Left ventricle myocardium inferior (tissue), 1 donor: ENCODE data around the gene WSCD1. TPM values are rescaled to one million over a fixed set of nuclear protein-coding genes. Genes with fewer than 3 reads are reported as not detected.

Experiments used
- DNase-seq: peaks from one replicate; pipeline ENCODE4 v3.0.0-alpha.2; 2020
- H3K27ac ChIP-seq: fragments of 200-600 bp; replicated peaks from 2 replicates; pipeline ENCODE4 v1.8.0; 2021
- H3K27me3 ChIP-seq: fragments of 200-600 bp; 2 replicates; pipeline ENCODE4 v1.8.0; 2021; ENCODE audit warnings: low read depth
- H3K36me3 ChIP-seq: fragments of 200-600 bp; 2 replicates; pipeline ENCODE4 v1.8.0; 2021
- H3K4me1 ChIP-seq: fragments of 200-600 bp; 2 replicates; pipeline ENCODE4 v1.8.0; 2021
- H3K4me3 ChIP-seq: fragments of 200-600 bp; 2 replicates; pipeline ENCODE4 v1.8.0; 2021; ENCODE audit warnings: mild to moderate bottlenecking, moderate library complexity
- H3K9me3 ChIP-seq: fragments of 200-600 bp; replicated peaks from 2 replicates; pipeline ENCODE4 v1.8.0; 2021
- intact Hi-C: fragments of 100-400 bp; cut with micrococcal nuclease; formaldehyde crosslinking; loops from one replicate; pipeline ENCODE4 v1.11.0; 2022
- total RNA-seq: library from RNA; stranded (reverse); fragmentation: NEBNext Ultra II Directional; extraction: Animal tissue kit (Norgen Biotek cat#: 25700); gene quantifications from one replicate; pipeline ENCODE4 v1.2.1, GENCODE V29; 2021
- TF ChIP-seq, protein P1 (sequence below): fragments of 200-600 bp; IDR thresholded peaks from 2 replicates; pipeline ENCODE4 v1.8.0; 2021; ENCODE audit warnings: antibody characterized with exemption, mild to moderate bottlenecking, borderline replicate concordance
- donor health status: DM: no; HTN: yes; CAD: no; lungs with severe emphysema.

WSCD1 gene
- total RNA-seq, 1 donor from 2014 or later = 6.4 TPM

DNA sequence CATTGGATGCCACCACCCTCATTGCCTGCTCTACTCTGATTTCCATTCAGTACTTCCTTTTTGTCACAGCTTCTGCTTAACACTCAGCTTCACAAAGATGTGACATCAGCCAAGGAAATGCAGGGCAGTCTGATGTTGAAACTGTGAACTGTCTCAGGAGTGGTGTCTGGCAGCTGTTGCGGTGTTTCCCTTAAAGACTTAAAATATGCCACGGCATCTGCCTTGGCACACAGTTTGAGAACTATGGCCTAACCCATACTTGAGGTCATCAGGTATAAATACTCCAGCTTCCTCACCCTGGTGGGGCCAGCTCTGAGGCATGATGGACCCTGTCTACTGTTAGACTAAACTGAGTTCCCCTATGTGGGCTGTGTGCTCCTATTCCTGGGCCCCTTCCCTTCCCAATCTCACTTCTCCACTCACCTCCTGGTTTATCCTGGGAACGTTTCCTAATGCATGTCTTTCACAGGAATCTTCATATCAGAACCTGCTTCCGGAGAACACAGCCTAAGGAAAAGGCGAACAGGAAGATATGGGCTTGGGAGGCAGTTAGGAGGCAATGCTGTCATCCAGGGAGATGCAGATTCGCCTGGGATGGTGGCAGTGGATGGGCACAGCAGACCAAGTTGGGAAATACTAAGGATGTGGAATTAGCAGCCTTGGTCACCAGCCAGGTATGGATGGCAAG is 96.5 kb downstream of the WSCD1 start:
- H3K4me1 ChIP-seq = no peaks in the 10 kb centered on the region
- intact Hi-C loops = no loop called here
- H3K9me3 ChIP-seq = no peaks in the 10 kb centered on the region
- H3K36me3 ChIP-seq = no peaks in the 10 kb centered on the region
- H3K27me3 ChIP-seq = peaks cover 75% of the 10 kb centered on the region
- no peak for DNase-seq
- H3K27ac ChIP-seq = no peak overlapping the region
- TF ChIP-seq, protein P1, sequence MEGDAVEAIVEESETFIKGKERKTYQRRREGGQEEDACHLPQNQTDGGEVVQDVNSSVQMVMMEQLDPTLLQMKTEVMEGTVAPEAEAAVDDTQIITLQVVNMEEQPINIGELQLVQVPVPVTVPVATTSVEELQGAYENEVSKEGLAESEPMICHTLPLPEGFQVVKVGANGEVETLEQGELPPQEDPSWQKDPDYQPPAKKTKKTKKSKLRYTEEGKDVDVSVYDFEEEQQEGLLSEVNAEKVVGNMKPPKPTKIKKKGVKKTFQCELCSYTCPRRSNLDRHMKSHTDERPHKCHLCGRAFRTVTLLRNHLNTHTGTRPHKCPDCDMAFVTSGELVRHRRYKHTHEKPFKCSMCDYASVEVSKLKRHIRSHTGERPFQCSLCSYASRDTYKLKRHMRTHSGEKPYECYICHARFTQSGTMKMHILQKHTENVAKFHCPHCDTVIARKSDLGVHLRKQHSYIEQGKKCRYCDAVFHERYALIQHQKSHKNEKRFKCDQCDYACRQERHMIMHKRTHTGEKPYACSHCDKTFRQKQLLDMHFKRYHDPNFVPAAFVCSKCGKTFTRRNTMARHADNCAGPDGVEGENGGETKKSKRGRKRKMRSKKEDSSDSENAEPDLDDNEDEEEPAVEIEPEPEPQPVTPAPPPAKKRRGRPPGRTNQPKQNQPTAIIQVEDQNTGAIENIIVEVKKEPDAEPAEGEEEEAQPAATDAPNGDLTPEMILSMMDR = no peak
- H3K4me3 ChIP-seq = no peak overlapping the region

DNA sequence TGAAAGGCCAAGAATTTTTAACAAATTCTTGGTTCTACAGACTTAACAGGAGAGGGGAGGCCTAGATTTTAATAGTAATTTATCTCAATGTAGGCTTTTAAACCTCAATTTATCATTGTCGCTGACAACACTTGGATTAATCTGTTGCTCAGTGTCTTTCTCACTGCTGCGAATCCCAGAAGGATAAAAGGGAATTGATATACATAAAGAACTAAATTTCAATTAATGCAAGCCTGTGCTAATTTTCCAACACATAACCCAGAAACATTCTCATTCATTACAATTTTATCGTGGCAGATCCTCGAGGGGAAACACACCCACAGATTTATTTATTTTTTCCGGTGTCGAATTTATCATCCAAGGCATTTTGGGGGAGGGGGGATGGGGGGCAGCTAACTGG is 98.1 kb downstream of the WSCD1 start:
- H3K27me3 ChIP-seq = peaks cover 80% of the 10 kb centered on the region
- H3K4me1 ChIP-seq = no peaks in the 10 kb centered on the region
- no peak overlapping the region for H3K27ac ChIP-seq
- H3K4me3 ChIP-seq = no peak overlapping the region
- no peak for DNase-seq
- no peaks in the 10 kb centered on the region for H3K9me3 ChIP-seq
- TF ChIP-seq, protein P1 = no peak
- H3K36me3 ChIP-seq = no peaks in the 10 kb centered on the region
- intact Hi-C loops = no loop called here

DNA sequence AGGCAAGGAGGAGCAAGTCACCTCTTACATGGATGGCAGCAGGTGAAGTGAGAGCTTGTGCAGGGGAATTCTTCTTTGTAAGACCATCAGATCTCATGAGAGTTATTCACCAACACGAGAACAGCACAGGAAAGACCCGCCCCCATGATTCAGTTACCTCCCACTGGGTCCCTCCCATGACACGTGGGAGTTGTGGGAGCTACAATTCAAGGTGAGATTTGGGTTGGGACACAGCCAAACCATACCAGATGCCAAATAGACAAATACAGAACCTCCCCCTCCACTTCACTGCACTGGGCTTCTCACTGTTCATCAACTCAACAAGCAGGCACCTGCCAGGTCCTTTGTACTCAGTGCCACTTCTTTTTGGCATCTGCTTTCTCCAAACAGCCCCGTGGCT is 100.2 kb downstream of the WSCD1 start:
- H3K4me3 ChIP-seq = no peak overlapping the region
- no peaks in the 10 kb centered on the region for H3K36me3 ChIP-seq
- TF ChIP-seq, protein P1 = no peak
- peaks cover 63% of the 10 kb centered on the region for H3K27me3 ChIP-seq
- H3K27ac ChIP-seq = no peak overlapping the region
- H3K4me1 ChIP-seq = no peaks in the 10 kb centered on the region
- no peaks in the 10 kb centered on the region for H3K9me3 ChIP-seq
- intact Hi-C loops = no loop called here
- no peak for DNase-seq

DNA sequence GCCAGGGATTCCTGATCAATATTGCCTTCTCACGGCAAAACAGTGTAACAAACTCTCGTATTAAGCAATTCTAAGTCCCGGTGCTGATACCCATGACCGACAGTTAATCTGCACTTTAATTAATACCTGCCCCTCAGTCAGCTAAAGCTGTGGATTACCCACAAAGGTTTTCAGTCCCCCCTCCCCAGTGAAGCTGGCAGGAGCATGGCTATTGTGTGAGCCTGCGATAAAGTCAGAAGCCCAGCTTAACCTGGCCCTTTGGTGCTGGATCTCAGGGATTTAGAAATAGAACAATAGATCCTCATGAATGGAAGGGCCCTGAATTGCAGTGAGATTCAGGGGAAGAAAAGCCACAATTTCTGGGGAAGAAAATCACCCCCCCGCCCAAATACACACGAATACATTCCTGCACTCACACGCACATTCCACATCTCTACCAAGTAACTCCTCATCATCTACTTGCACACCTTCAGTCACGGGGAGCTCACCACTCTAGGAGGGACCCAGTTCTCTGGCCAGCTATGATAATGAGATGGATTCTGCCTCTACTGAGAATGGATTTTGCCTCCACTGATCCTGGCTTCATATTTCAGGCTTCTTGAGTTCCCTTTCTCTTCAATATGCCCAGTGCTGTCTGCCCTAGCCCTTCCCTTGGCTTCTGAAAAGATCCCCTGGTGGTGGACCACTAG is 102.6 kb downstream of the WSCD1 start:
- no peaks in the 10 kb centered on the region for H3K9me3 ChIP-seq
- H3K4me3 ChIP-seq = no peak overlapping the region
- DNase-seq = no peak
- TF ChIP-seq, protein P1 = no peak
- intact Hi-C loops = no loop called here
- no peaks in the 10 kb centered on the region for H3K4me1 ChIP-seq
- H3K27me3 ChIP-seq = peaks cover 49% of the 10 kb centered on the region
- no peak overlapping the region for H3K27ac ChIP-seq
- H3K36me3 ChIP-seq = no peaks in the 10 kb centered on the region

DNA sequence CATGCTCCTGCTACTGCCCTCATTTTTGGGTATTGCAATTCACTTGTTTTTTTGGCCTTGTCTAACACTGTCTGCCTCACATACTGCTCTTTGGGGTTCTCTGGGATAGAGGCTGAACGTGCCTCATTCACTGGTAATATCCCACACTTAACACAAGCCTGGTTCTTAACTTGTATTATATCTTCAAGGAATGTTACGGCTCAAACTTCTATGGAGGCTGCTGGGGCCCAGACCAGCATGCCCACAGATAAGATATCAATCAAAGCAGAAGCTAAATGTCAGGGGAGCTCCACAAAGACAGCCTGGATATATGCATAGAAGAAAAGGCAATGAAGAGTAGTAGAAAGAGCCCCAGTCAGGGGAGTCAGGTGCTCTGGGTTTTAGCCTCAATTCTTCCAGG is 103.5 kb downstream of the WSCD1 start:
- intact Hi-C loops = no loop called here
- peaks cover 49% of the 10 kb centered on the region for H3K27me3 ChIP-seq
- no peak overlapping the region for H3K27ac ChIP-seq
- no peaks in the 10 kb centered on the region for H3K9me3 ChIP-seq
- no peak for DNase-seq
- no peak overlapping the region for H3K4me3 ChIP-seq
- TF ChIP-seq, protein P1 = no peak
- no peaks in the 10 kb centered on the region for H3K4me1 ChIP-seq
- H3K36me3 ChIP-seq = no peaks in the 10 kb centered on the region
